Endodermal cell (in vitro differentiated cells): ENCODE data around the gene ROR1. TPM values are rescaled to one million over a fixed set of nuclear protein-coding genes. Genes with fewer than 3 reads are reported as not detected.
"Not testable (repeated sequence)": the region's sequence is repeated elsewhere in the genome, so short reads cannot be mapped to it uniquely, and the experiment has no call there.

Experiments used
- DNase-seq: peaks from one replicate; pipeline ENCODE4 v3.0.0-alpha.2; 2017
- H3K27ac ChIP-seq: 2 replicates; pipeline ENCODE4 v1.5.1; 2013; ENCODE audit warnings: mild to moderate bottlenecking, low read depth, low read length, moderate library complexity
- H3K27me3 ChIP-seq: 2 replicates; pipeline ENCODE4 v1.6.1; 2013; ENCODE audit warnings: mild to moderate bottlenecking, low read length, moderate library complexity; ENCODE audit not compliant: insufficient read depth, control insufficient read depth, poor library complexity, severe bottlenecking
- H3K36me3 ChIP-seq: 2 replicates; pipeline ENCODE4 v1.7.0; 2013; ENCODE audit warnings: mild to moderate bottlenecking, low read length, moderate library complexity; ENCODE audit not compliant: control insufficient read depth, insufficient read depth
- H3K4me1 ChIP-seq: one replicate; pipeline ENCODE4 v1.7.0; 2013; ENCODE audit warnings: low read length; ENCODE audit not compliant: control insufficient read depth, insufficient read depth
- H3K4me3 ChIP-seq: 2 replicates; pipeline ENCODE4 v1.5.1; 2013; ENCODE audit warnings: mild to moderate bottlenecking, low read length, moderate library complexity
- H3K9ac ChIP-seq: 2 replicates; pipeline ENCODE4 v1.6.1; 2013; ENCODE audit warnings: mild to moderate bottlenecking, low read length, moderate library complexity; ENCODE audit not compliant: poor library complexity, severe bottlenecking; ENCODE audit errors: extremely low read depth
- H3K9me3 ChIP-seq: 2 replicates; pipeline ENCODE4 v1.6.1; 2013; ENCODE audit warnings: mild to moderate bottlenecking, low read length, moderate library complexity; ENCODE audit not compliant: control insufficient read depth
- H3K27ac Mint-ChIP-seq: 2 replicates; pipeline ENCODE4 v1.8.0; 2020; ENCODE audit warnings: mixed read lengths
- H3K27me3 Mint-ChIP-seq: 2 replicates; pipeline ENCODE4 v1.8.0; 2021; ENCODE audit warnings: mild to moderate bottlenecking, mixed read lengths; ENCODE audit not compliant: insufficient read depth
- H3K36me3 Mint-ChIP-seq: 2 replicates; pipeline ENCODE4 v1.8.0; 2020; ENCODE audit warnings: low read depth, mixed read lengths
- H3K4me1 Mint-ChIP-seq: 2 replicates; pipeline ENCODE4 v1.8.0; 2020; ENCODE audit warnings: mixed read lengths
- H3K4me3 Mint-ChIP-seq: 2 replicates; pipeline ENCODE4 v1.8.0; 2020; ENCODE audit warnings: mild to moderate bottlenecking, moderate library complexity, mixed read lengths
- H3K9me3 Mint-ChIP-seq: 2 replicates; pipeline ENCODE4 v1.8.0; 2020; ENCODE audit warnings: mild to moderate bottlenecking, mixed read lengths
- CTCF ChIP-seq: fragments of 200-600 bp; sonication (generic); conservative IDR thresholded peaks from 2 replicates; pipeline ENCODE4 v1.5.0; 2021; ENCODE audit warnings: antibody characterized with exemption, mild to moderate bottlenecking
- WGBS, 2 experiments: methylation state at CpG; one replicate each; pipeline versions ENCODE4 v1.1.5 to v1.1.7; 2013; ENCODE audit warnings: missing lambda C conversion rate in 2 of 2, mixed read lengths in 1 of 2; ENCODE audit not compliant: insufficient coverage in 1 of 2, insufficient read length in 1 of 2; 5-methylcytosine and 5-hydroxymethylcytosine counted together
- total RNA-seq, 2 donors: library from RNA; stranded (reverse); fragmentation: NEBNext Ultra II Directional in 1 of 2; extraction: Animal tissue kit (Norgen Biotek cat#: 25700) in 1 of 2; gene quantifications; 2 replicates in 1 of 2; 3 replicates in 1 of 2; pipeline ENCODE4 v1.2.1, GENCODE V29; 2021

ROR1 gene
- total RNA-seq, 2 donors from 2014 or later: 77.4 to 77.9 TPM

DNA sequence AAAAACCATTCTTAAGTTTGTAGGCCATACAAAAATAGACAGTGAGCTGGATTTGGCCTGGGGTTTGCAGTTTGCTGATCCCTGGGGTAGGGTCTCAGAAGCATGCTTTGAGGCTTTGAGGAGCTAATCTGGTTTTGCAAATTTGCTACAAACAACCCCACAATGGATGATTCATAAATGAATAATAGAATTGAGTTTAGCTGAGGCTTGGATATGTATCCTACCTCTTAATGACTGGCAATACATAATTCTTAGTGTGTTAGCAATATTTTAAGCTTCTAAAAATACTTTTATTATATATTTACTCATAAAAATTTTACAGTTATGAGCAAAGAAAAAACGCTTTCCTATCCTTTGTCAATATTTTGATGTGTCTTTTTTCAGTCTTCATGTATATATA, 50.6 kb downstream of the ROR1 start:
- Mint-ChIP-seq H3K4me3 (no peak overlapping the region), H3K27ac (no peak overlapping the region), H3K36me3 (peaks cover 10% of the 10 kb centered on the region), H3K27me3 (no peaks in the 10 kb centered on the region), H3K9me3 (peaks cover 11% of the 10 kb centered on the region), H3K4me1 (peaks cover 21% of the 10 kb centered on the region)
- Histone ChIP-seq H3K36me3 (no peaks in the 10 kb centered on the region), H3K9me3 (peaks cover 15% of the 10 kb centered on the region), H3K4me1 (peaks cover 3% of the 10 kb centered on the region), H3K27me3 (no peaks in the 10 kb centered on the region), H3K9ac (no peak overlapping the region), H3K27ac (no peak overlapping the region), H3K4me3 (no peak overlapping the region)
- TF ChIP-seq CTCF: no peak
- WGBS, 2 experiments: no CpG with 5 or more reads among the region's 1 CpG
- DNase-seq: no peak

GRCh38 chr1:63825111-63825510, 51.3 kb downstream of the ROR1 start:
- H3K36me3 Mint-ChIP-seq: peaks cover 13% of the 10 kb centered on the region
- peaks cover 11% of the 10 kb centered on the region for H3K9me3 Mint-ChIP-seq
- H3K27me3 ChIP-seq: no peaks in the 10 kb centered on the region
- peaks cover 3% of the 10 kb centered on the region for H3K4me1 ChIP-seq
- H3K27ac Mint-ChIP-seq: no peak overlapping the region
- no peak overlapping the region for H3K4me3 ChIP-seq
- no peaks in the 10 kb centered on the region for H3K36me3 ChIP-seq
- H3K27me3 Mint-ChIP-seq: no peaks in the 10 kb centered on the region
- DNase-seq: no peak
- H3K9me3 ChIP-seq: peaks cover 15% of the 10 kb centered on the region
- H3K9ac ChIP-seq: no peak overlapping the region
- 83% methylated on average over 1 of the region's 1 CpG; no CpG with 5 or more reads in 1 of the 2 experiments for WGBS, 2 experiments
- no peak for TF ChIP-seq CTCF
- H3K4me3 Mint-ChIP-seq: no peak overlapping the region
- no peak overlapping the region for H3K27ac ChIP-seq
- peaks cover 21% of the 10 kb centered on the region for H3K4me1 Mint-ChIP-seq

DNA sequence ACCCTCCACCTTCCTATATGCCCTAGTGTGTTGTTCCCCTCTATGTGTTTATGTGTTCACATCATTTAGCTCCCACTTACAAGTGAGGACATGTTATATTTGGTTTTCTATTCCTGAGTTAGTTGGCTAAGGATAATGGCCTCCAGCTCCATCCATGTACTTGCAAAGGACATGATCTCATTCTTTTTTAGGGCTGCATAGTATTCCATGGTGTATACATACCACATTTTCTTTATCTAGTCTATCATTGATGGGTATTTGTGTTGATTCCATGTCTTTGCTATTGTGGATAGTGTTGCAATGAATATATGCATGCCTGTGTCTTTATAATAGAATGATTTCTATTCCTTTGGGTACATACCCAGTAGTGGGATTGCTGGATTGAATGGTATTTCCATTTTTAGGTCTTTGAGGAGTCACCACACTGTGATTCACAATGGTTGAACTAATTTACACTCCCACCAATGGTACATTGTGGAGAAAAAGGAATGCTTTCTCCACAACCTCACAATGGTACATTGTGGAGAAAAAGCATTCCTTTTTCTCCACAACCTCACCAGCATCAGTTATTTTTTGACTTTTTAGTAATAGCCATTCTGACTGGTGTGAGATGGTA, 52.5 kb downstream of the ROR1 start:
- H3K27ac ChIP-seq, H3K4me3 Mint-ChIP-seq, H3K9ac ChIP-seq, DNase-seq, H3K36me3 ChIP-seq, H3K27me3 ChIP-seq, H3K4me1 ChIP-seq, H3K27me3 Mint-ChIP-seq, H3K4me3 ChIP-seq, H3K27ac Mint-ChIP-seq: not testable (repeated sequence)
- peaks cover 15% of the 10 kb centered on the region for H3K9me3 ChIP-seq
- H3K4me1 Mint-ChIP-seq: peaks cover 26% of the 10 kb centered on the region
- peaks cover 21% of the 10 kb centered on the region for H3K36me3 Mint-ChIP-seq
- peaks cover 11% of the 10 kb centered on the region for H3K9me3 Mint-ChIP-seq
